ENCODE measurements around the gene REXO5.

REXO5 gene

DNA sequence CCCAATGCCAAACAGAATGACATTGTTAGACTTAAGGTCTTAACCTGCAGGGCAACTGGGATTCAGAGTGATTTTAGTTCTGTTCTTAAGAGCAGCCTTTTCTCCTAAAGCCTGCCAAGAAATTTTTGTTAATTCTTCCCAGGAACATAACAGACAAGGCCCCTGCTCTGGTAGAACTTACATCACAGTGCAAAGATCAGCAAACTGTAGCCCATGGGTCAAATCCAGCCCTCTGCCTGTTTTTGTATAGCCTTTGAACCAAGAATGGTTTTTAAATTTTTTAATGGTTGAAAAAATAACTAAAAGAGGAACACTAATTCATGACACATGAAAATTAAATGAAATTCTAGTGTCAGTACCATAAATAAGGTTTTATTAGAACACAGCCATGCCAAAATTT, 38.8 kb upstream of the REXO5 start (continued):
- TF ChIP-seq, protein P1, sequence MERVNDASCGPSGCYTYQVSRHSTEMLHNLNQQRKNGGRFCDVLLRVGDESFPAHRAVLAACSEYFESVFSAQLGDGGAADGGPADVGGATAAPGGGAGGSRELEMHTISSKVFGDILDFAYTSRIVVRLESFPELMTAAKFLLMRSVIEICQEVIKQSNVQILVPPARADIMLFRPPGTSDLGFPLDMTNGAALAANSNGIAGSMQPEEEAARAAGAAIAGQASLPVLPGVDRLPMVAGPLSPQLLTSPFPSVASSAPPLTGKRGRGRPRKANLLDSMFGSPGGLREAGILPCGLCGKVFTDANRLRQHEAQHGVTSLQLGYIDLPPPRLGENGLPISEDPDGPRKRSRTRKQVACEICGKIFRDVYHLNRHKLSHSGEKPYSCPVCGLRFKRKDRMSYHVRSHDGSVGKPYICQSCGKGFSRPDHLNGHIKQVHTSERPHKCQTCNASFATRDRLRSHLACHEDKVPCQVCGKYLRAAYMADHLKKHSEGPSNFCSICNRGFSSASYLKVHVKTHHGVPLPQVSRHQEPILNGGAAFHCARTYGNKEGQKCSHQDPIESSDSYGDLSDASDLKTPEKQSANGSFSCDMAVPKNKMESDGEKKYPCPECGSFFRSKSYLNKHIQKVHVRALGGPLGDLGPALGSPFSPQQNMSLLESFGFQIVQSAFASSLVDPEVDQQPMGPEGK (CRISPR knock-in tag; IDR thresholded peaks at IDR 0.05; ENCODE audit: borderline replicate concordance) = no peak
- TF ChIP-seq ISL1 (CRISPR knock-in tag; IDR thresholded peaks at IDR 0.05) = no peak

DNA sequence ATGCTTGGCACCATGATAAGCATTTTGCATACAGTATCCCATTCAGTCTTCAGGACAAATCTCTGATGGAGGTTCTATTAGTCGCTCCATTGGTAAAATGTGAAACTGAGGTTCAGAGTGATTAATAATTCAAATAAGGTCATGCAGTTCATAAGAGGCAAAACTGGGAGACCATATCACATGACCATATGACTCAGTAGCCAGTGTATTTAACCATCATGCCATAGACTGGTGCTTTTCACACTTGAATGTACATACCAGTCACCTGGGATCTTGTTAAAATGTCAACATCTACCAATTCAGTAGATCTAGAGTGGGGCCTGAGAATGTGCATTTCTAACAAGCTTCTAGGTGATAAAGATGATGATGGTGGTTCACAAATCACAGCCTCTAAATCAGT, 38.2 kb upstream of the REXO5 start:
- ATAC-seq = no peak
- TF ChIP-seq ARNTL (CRISPR knock-in tag; IDR thresholded peaks at IDR 0.05; ENCODE audit: borderline replicate concordance, low read depth) = no peak
- TF ChIP-seq, protein P2, sequence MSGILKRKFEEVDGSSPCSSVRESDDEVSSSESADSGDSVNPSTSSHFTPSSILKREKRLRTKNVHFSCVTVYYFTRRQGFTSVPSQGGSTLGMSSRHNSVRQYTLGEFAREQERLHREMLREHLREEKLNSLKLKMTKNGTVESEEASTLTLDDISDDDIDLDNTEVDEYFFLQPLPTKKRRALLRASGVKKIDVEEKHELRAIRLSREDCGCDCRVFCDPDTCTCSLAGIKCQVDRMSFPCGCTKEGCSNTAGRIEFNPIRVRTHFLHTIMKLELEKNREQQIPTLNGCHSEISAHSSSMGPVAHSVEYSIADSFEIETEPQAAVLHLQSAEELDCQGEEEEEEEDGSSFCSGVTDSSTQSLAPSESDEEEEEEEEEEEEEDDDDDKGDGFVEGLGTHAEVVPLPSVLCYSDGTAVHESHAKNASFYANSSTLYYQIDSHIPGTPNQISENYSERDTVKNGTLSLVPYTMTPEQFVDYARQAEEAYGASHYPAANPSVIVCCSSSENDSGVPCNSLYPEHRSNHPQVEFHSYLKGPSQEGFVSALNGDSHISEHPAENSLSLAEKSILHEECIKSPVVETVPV (CRISPR knock-in tag; IDR thresholded peaks at IDR 0.05) = no peak
- TF ChIP-seq, protein P1 (CRISPR knock-in tag; IDR thresholded peaks at IDR 0.05; ENCODE audit: borderline replicate concordance) = no peak
- TF ChIP-seq ZC3H10 (CRISPR knock-in tag; IDR thresholded peaks at IDR 0.05) = no peak
- TF ChIP-seq RARB (CRISPR knock-in tag; IDR thresholded peaks at IDR 0.05) = no peak
- TF ChIP-seq ZFP3 (CRISPR knock-in tag; IDR thresholded peaks at IDR 0.05) = no peak
- no peak for TF ChIP-seq ZNF70 (CRISPR knock-in tag; IDR thresholded peaks at IDR 0.05)
- no peak for TF ChIP-seq BACH2 (CRISPR knock-in tag; IDR thresholded peaks at IDR 0.05; ENCODE audit: borderline replicate concordance)
- no peak for TF ChIP-seq SNAI2 (CRISPR knock-in tag; IDR thresholded peaks at IDR 0.05)
- no peak for TF ChIP-seq ISL1 (CRISPR knock-in tag; IDR thresholded peaks at IDR 0.05)
- no peak for TF ChIP-seq GLIS3 (CRISPR knock-in tag; IDR thresholded peaks at IDR 0.05)
- no peak for TF ChIP-seq TOX (CRISPR knock-in tag; IDR thresholded peaks at IDR 0.05; ENCODE audit: borderline replicate concordance)
- no peak for TF ChIP-seq CSDC2 (CRISPR knock-in tag; IDR thresholded peaks at IDR 0.05)
- TF ChIP-seq TCF4 (CRISPR knock-in tag; IDR thresholded peaks at IDR 0.05; ENCODE audit: borderline replicate concordance) = no peak
- TF ChIP-seq, protein P3, sequence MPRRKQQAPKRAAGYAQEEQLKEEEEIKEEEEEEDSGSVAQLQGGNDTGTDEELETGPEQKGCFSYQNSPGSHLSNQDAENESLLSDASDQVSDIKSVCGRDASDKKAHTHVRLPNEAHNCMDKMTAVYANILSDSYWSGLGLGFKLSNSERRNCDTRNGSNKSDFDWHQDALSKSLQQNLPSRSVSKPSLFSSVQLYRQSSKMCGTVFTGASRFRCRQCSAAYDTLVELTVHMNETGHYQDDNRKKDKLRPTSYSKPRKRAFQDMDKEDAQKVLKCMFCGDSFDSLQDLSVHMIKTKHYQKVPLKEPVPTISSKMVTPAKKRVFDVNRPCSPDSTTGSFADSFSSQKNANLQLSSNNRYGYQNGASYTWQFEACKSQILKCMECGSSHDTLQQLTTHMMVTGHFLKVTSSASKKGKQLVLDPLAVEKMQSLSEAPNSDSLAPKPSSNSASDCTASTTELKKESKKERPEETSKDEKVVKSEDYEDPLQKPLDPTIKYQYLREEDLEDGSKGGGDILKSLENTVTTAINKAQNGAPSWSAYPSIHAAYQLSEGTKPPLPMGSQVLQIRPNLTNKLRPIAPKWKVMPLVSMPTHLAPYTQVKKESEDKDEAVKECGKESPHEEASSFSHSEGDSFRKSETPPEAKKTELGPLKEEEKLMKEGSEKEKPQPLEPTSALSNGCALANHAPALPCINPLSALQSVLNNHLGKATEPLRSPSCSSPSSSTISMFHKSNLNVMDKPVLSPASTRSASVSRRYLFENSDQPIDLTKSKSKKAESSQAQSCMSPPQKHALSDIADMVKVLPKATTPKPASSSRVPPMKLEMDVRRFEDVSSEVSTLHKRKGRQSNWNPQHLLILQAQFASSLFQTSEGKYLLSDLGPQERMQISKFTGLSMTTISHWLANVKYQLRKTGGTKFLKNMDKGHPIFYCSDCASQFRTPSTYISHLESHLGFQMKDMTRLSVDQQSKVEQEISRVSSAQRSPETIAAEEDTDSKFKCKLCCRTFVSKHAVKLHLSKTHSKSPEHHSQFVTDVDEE (CRISPR knock-in tag; IDR thresholded peaks at IDR 0.05) = no peak
- TF ChIP-seq ZNF565 (CRISPR knock-in tag; conservative IDR thresholded peaks at IDR 0.05; ENCODE audit: low read depth) = no peak
- no peak for TF ChIP-seq ZFP30 (CRISPR knock-in tag; IDR thresholded peaks at IDR 0.05)
- TF ChIP-seq, protein P4, sequence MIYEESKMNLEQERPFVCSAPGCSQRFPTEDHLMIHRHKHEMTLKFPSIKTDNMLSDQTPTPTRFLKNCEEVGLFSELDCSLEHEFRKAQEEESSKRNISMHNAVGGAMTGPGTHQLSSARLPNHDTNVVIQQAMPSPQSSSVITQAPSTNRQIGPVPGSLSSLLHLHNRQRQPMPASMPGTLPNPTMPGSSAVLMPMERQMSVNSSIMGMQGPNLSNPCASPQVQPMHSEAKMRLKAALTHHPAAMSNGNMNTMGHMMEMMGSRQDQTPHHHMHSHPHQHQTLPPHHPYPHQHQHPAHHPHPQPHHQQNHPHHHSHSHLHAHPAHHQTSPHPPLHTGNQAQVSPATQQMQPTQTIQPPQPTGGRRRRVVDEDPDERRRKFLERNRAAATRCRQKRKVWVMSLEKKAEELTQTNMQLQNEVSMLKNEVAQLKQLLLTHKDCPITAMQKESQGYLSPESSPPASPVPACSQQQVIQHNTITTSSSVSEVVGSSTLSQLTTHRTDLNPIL (CRISPR knock-in tag; IDR thresholded peaks at IDR 0.05; ENCODE audit: low read depth) = no peak

DNA sequence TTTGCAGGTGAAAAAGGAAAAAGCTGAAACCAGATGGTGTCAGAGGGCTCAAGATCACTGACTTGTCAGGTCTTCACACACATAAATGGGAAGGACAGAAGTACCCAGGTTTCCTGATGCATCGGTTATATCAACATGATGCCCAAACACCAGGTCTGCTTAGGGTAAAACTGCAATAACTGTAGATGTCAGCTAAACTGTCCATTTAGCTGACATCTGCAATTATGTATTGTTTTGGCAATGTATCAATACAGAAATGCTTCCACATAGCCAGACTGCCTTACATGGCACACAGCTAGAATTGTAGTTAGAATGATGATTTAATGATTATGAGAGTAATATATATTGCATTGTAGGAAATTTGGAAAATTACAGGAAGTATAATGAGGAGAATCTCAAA, 37.5 kb upstream of the REXO5 start:
- no peak for ATAC-seq
- TF ChIP-seq RARB (CRISPR knock-in tag; IDR thresholded peaks at IDR 0.05) (no peak), TCF4 (CRISPR knock-in tag; IDR thresholded peaks at IDR 0.05; ENCODE audit: borderline replicate concordance) (no peak), OSR1 (CRISPR knock-in tag; IDR thresholded peaks at IDR 0.05) (no peak), ZFP3 (CRISPR knock-in tag; IDR thresholded peaks at IDR 0.05) (no peak), CSDC2 (CRISPR knock-in tag; IDR thresholded peaks at IDR 0.05) (no peak), BACH2 (CRISPR knock-in tag; IDR thresholded peaks at IDR 0.05; ENCODE audit: borderline replicate concordance) (no peak), ZNF565 (CRISPR knock-in tag; conservative IDR thresholded peaks at IDR 0.05; ENCODE audit: low read depth) (no peak), ZNF8 (CRISPR knock-in tag; IDR thresholded peaks at IDR 0.05) (no peak), ZFP30 (CRISPR knock-in tag; IDR thresholded peaks at IDR 0.05) (no peak), ARNTL (CRISPR knock-in tag; IDR thresholded peaks at IDR 0.05; ENCODE audit: borderline replicate concordance, low read depth) (no peak), ISL1 (CRISPR knock-in tag; IDR thresholded peaks at IDR 0.05) (no peak), PPARA (CRISPR knock-in tag; IDR thresholded peaks at IDR 0.05; ENCODE audit: borderline replicate concordance) (no peak)
- TF ChIP-seq, protein P2 (CRISPR knock-in tag; IDR thresholded peaks at IDR 0.05) = no peak
- TF ChIP-seq, protein P3 (CRISPR knock-in tag; IDR thresholded peaks at IDR 0.05) = no peak
- TF ChIP-seq, protein P1 (CRISPR knock-in tag; IDR thresholded peaks at IDR 0.05; ENCODE audit: borderline replicate concordance) = no peak

Measured in SK-N-SH treated with all-trans-retinoic acid at 6 μM for 48 hours (cell line).